ENCODE measurements around the gene NBEAL1. TPM values are rescaled to one million over a fixed set of nuclear protein-coding genes. Genes with fewer than 3 reads are reported as not detected.
"Not testable (repeated sequence)": the region's sequence is repeated elsewhere in the genome, so short reads cannot be mapped to it uniquely, and the experiment has no call there.

NBEAL1 gene
- total RNA-seq, 3 donors from 2014 or later: 55.0 to 107 (median 81.0) TPM

DNA sequence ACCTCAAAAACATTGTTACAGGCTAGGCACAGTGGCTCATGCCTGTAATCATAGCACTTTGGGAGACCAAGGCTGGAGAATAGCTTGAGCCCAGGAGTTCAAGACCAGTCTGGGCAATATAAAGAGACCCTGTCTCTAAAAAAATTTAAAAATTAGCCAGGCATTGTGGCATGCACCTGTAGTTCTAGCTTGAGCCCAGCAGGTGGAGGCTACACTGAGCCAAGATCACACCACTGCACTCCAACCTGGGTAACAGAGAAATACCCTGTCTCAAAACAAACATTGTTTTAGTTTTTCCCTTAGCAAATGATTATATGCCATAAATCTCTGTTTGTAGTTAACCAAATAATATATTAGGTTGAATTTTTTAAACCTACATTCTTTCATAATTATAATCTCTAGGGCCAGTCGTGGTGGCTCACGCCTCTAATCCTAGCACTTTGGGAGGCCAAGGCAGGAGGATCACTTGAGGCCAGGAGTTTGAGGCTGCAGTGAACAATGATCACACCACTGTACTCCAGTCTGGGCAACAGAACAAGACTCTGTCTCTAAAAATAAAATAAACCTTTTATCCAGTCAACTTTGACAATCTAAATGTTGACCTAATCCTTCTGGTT is 210.9 kb downstream of the NBEAL1 start:
- Histone ChIP-seq H3K4me1 (ENCODE audit: low read depth) (no peaks in the 10 kb centered on the region), H3K9me3 (no peaks in the 10 kb centered on the region), H3K36me3 (ENCODE audit: low read depth) (no peaks in the 10 kb centered on the region), H3K4me3 (no peak overlapping the region)
- intact Hi-C loops (cut with DNase I, micrococcal nuclease): no loop called here
- DNase-seq (peak in 1 of 3 donors; percentile 40), ATAC-seq (peak; percentile 72)
- TF ChIP-seq, protein P1, sequence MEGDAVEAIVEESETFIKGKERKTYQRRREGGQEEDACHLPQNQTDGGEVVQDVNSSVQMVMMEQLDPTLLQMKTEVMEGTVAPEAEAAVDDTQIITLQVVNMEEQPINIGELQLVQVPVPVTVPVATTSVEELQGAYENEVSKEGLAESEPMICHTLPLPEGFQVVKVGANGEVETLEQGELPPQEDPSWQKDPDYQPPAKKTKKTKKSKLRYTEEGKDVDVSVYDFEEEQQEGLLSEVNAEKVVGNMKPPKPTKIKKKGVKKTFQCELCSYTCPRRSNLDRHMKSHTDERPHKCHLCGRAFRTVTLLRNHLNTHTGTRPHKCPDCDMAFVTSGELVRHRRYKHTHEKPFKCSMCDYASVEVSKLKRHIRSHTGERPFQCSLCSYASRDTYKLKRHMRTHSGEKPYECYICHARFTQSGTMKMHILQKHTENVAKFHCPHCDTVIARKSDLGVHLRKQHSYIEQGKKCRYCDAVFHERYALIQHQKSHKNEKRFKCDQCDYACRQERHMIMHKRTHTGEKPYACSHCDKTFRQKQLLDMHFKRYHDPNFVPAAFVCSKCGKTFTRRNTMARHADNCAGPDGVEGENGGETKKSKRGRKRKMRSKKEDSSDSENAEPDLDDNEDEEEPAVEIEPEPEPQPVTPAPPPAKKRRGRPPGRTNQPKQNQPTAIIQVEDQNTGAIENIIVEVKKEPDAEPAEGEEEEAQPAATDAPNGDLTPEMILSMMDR (IDR thresholded peaks at IDR 0.05): peak; percentile 40

DNA sequence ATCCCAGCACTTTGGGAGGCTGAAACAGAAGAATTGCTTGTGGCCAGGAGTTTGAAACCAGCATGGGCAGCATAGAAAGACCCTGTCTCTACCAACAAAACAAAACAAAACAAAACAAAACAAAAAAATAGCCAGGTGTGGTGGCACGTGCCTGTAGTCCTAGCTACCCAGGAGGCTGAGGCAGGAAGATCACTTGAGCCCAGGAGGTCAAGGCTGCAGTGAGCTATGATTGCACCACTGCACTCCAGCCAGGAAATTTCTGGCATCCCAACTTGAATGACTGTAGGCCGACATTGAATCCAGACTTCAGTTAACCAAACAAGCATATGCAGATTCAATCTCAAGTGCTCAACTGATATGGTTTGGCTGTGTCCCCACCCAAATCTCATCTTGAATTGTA is 215.0 kb downstream of the NBEAL1 start:
- intact Hi-C loops (cut with DNase I, micrococcal nuclease): loop anchor here in 1 of 2 donors (10.0 kb wide), 1 partner anchor 585 kb away; no protein-coding TSS in a partner anchor
- not testable (repeated sequence) for DNase-seq; H3K4me3 ChIP-seq; ATAC-seq; H3K9me3 ChIP-seq; H3K4me1 ChIP-seq (ENCODE audit: low read depth); H3K36me3 ChIP-seq (ENCODE audit: low read depth)

DNA sequence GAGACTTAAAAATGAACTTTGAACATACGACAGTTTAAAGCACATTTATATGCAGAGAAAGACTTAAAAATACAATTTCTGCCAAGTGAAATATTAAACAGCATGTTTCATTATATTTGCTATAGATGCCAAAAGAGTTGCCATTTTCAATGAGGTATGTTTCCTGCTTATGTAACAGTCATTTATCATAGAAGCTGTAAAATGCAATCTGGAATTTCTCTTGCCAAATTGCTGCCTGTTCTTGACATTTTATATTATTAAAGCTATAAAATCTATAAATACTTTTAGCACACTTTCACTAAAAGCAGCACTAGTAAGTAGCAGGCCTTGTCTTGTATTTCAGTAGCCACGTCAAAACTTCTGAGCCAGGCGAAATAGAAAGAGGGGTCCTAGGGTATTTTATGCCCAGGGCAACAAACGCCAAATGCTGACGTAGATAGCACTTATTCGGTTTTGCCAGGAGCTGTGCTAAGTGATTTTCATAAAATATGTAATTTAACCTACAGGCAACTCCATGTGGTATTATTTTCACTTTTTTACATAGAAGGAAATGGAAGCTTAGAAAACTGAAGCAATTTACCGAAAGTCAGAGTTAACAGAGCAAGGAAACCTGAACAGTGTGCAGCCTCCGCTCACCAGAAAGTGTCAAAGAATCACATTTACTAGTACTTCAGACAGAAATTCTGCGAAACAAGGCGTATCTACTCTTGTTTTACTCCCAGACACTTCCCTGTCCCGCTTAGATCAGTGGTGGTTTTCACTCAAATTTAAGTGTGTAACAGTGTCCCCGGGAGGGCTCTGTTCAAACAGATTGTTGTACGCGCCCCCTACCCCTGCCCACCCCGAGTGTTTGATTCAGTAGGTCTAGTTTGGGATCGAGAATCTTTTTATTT is 222.9 kb downstream of the NBEAL1 start:
- intact Hi-C loops (cut with DNase I, micrococcal nuclease): loop anchor here in 1 of 2 donors (10.0 kb wide), 1 partner anchor 577 kb away; no protein-coding TSS in a partner anchor
- TF ChIP-seq, protein P1 (IDR thresholded peaks at IDR 0.05): no peak

DNA sequence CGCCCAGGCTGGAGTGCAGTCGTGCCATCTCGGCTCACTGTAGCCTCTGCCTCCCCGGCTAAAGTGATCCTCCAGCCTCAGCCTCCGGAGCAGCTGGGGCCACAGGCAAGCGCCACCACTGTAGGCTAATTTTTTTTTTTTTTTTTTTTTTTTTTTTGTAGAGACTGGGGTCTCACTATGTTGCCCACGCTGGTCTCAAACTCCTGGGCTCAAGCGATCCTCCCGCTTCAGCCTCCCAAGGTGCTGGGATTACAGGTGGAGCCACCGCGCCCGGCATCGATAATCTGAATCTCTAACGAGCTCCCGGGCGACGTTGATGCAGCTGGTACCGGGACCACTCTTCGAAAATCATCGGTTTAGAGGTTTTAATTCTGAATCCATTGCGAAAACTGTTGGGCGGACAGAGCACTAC is 223.6 kb downstream of the NBEAL1 start:
- ATAC-seq: peak; percentile 0

More for the DNA sequence above, 222.9 kb downstream of the NBEAL1 start:
- Histone ChIP-seq H3K4me1 (ENCODE audit: low read depth) (peaks cover 9% of the 10 kb centered on the region), H3K9me3 (no peaks in the 10 kb centered on the region), H3K36me3 (ENCODE audit: low read depth) (no peaks in the 10 kb centered on the region), H3K4me3 (no peak overlapping the region)
- ATAC-seq: no peak
- peak in 1 of 3 donors; percentile 16 for DNase-seq

DNA sequence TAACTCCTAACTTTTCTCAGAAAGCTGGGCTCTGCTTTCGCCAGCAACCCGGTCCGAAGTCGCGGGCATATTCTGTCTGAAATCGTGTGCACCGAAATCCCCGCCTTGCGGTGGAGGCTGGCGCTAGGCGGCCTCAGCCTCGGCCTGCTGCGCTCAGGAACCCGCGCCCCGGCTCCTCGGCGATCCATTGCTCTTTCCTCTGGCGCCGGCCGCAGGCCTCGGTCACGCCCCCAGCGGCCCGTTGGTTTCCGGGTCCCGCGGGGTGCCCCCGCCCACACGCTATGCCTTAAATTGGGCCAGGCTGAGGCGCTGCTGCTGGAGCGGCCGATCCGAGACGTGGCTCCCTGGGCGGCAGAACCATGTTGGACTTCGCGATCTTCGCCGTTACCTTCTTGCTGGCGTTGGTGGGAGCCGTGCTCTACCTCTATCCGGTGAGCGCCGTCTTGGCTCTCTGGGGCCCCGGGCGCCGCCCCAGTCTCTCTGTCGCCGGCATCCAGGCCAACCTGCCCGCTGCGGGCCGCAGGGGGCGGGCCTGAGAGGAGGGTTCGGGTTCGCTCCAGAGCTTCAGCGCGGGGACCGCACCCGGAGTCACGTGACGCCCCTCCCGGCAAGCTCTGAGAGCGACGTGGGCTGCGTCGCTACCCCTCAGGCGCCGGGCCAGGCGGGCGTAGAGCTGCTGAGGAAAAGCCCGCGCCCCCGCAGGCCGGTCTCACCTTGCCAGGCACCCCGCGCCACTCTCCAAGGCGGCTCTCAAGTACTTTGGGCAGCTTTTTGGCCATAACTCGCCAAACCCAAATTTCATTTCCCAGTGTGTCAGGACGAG is 224.2 kb downstream of the NBEAL1 start, which contains the start of gene CYP20A1:
TSS of gene CYP20A1 (plus strand) at position 315 of the 823 bp plus-strand sequence. CDS start at position 360, 45 bp downstream.
- TF ChIP-seq, protein P1 (IDR thresholded peaks at IDR 0.05): peak; percentile 10
- intact Hi-C loops (cut with DNase I, micrococcal nuclease): loop anchor here in 1 of 2 donors (10.0 kb wide), 1 partner anchor 576 kb away; no protein-coding TSS in a partner anchor
- no peaks in the 10 kb centered on the region for H3K36me3 ChIP-seq (ENCODE audit: low read depth)
- ATAC-seq (peak; percentile 97), DNase-seq (peak; percentile 98 to 99 (median 98))
- peaks cover 9% of the 10 kb centered on the region for H3K4me1 ChIP-seq (ENCODE audit: low read depth)
- H3K9me3 ChIP-seq: no peaks in the 10 kb centered on the region
- peak within 1 kb of the TSS; percentile 75 for H3K4me3 ChIP-seq

More for the DNA sequence above, 223.6 kb downstream of the NBEAL1 start:
- intact Hi-C loops (cut with DNase I, micrococcal nuclease): loop anchor here in 1 of 2 donors (10.0 kb wide), 1 partner anchor 577 kb away; no protein-coding TSS in a partner anchor
- TF ChIP-seq, protein P1 (IDR thresholded peaks at IDR 0.05): no peak
- Histone ChIP-seq H3K9me3 (no peaks in the 10 kb centered on the region), H3K4me3 (peak overlapping the region; percentile 75), H3K4me1 (ENCODE audit: low read depth) (peaks cover 9% of the 10 kb centered on the region), H3K36me3 (ENCODE audit: low read depth) (no peaks in the 10 kb centered on the region)
- peak in 1 of 3 donors; percentile 53 for DNase-seq

All from mucosa of descending colon (tissue), 3 donors.